ENCODE data around the gene GUCY1A1. TPM values are rescaled to one million over a fixed set of nuclear protein-coding genes. Genes with fewer than 3 reads are reported as not detected.

Gene GUCY1A1
- total RNA-seq, 1 donor from 2014 or later, result 0.79 TPM

DNA sequence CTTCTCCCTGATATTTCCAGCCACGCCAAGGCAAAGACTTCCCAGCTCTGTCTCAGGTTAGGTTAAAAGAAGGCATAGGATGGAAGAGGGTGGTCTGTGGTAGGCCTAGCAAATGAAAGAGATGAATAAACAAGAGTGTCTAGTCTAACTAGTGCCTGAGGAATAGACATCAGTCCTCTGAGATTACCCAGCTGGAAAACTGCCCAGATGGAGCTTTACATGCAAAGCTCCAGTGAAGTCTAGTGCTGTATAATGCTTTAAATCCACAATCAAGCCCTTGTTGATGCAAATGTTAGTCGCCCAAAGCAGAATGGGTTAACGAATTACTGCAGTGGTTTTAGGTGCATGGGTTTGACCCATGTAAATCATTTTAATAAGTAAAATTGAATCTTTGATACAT is 67.4 kb downstream of the GUCY1A1 start:
- no peaks in the 10 kb centered on the region for H3K27me3 ChIP-seq (ENCODE audit: control insufficient read depth, insufficient read depth, low read length)
- FAIRE-seq (no peak), DNase-seq (ENCODE audit: low read depth) (no peak)
- H3K36me3 ChIP-seq (ENCODE audit: control insufficient read depth, insufficient read depth, low read length), result no peaks in the 10 kb centered on the region
- H3K4me3 ChIP-seq (ENCODE audit: low read depth, low read length), result no peak overlapping the region
- TF ChIP-seq, protein P1, sequence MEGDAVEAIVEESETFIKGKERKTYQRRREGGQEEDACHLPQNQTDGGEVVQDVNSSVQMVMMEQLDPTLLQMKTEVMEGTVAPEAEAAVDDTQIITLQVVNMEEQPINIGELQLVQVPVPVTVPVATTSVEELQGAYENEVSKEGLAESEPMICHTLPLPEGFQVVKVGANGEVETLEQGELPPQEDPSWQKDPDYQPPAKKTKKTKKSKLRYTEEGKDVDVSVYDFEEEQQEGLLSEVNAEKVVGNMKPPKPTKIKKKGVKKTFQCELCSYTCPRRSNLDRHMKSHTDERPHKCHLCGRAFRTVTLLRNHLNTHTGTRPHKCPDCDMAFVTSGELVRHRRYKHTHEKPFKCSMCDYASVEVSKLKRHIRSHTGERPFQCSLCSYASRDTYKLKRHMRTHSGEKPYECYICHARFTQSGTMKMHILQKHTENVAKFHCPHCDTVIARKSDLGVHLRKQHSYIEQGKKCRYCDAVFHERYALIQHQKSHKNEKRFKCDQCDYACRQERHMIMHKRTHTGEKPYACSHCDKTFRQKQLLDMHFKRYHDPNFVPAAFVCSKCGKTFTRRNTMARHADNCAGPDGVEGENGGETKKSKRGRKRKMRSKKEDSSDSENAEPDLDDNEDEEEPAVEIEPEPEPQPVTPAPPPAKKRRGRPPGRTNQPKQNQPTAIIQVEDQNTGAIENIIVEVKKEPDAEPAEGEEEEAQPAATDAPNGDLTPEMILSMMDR (IDR thresholded peaks at IDR 0.05; ENCODE audit: insufficient read depth, low read length, severe bottlenecking), result no peak

DNA sequence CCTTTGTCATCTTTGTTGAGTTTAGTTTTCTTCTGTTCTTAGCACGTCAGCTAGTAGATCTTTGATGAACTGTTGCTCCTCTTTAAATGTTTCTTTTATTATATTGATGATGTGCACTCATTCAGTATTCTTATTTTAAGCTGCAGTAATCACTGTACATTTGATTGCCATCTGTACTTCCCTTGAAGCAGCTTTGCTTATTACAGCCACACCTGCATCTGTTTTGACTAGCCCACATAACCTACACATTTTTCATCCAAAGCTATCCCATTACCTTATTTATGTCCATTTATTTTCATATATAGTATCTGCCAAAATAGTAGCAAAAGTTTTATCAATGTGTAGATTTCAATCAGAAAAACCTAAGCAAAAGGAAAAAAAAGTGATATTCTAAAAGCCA is 68.3 kb downstream of the GUCY1A1 start:
- DNase-seq (ENCODE audit: low read depth), result no peak
- H3K27me3 ChIP-seq (ENCODE audit: control insufficient read depth, insufficient read depth, low read length), result no peaks in the 10 kb centered on the region
- FAIRE-seq, result no peak
- H3K4me3 ChIP-seq (ENCODE audit: low read depth, low read length), result no peak overlapping the region
- H3K36me3 ChIP-seq (ENCODE audit: control insufficient read depth, insufficient read depth, low read length), result no peaks in the 10 kb centered on the region
- TF ChIP-seq, protein P1 (IDR thresholded peaks at IDR 0.05; ENCODE audit: insufficient read depth, low read length, severe bottlenecking), result no peak

DNA sequence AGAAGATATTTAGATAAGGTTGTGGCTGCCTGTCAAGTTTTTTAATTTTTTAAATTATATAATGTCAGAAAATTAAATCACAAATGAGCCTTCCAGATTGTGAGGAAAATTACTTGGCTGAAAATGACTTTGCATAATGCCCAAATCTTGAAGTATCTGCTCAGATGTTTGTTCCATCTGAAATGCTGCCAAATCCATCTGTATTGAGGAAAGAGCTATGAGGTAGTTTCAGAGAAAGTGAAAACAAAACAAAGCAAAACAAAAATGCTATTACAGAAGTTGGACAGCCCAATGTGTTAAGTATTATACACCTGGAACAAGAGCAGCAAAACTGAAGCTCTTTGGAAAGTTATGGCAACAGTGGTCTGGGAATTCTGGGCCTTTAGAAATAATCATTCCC is 68.8 kb downstream of the GUCY1A1 start:
- no peak for DNase-seq (ENCODE audit: low read depth)
- no peaks in the 10 kb centered on the region for H3K36me3 ChIP-seq (ENCODE audit: control insufficient read depth, insufficient read depth, low read length)
- FAIRE-seq, result no peak
- no peaks in the 10 kb centered on the region for H3K27me3 ChIP-seq (ENCODE audit: control insufficient read depth, insufficient read depth, low read length)
- TF ChIP-seq, protein P1 (IDR thresholded peaks at IDR 0.05; ENCODE audit: insufficient read depth, low read length, severe bottlenecking), result no peak
- no peak overlapping the region for H3K4me3 ChIP-seq (ENCODE audit: low read depth, low read length)

DNA sequence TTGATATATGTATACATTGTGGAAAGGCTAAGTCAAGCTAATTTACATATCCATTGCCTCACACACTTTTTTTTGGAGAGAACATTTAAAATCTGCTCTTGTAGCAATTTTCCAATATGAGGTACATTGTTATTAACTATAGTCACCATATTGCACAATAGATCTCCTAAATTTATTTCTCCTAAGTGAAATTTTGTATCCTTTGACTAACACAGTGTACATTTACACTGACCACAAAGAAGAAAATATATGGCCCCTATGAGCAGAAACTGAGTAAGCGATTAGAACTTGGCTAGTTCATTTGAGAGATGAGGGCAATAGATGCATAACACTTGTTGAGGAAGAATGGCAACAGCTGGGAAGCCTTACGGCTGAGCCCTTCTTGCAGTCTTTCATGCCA is 71.9 kb downstream of the GUCY1A1 start:
- Histone ChIP-seq H3K27me3 (ENCODE audit: control insufficient read depth, insufficient read depth, low read length) (no peaks in the 10 kb centered on the region), H3K36me3 (ENCODE audit: control insufficient read depth, insufficient read depth, low read length) (no peaks in the 10 kb centered on the region), H3K4me3 (ENCODE audit: low read depth, low read length) (no peak overlapping the region)
- FAIRE-seq, result no peak
- TF ChIP-seq, protein P1 (IDR thresholded peaks at IDR 0.05; ENCODE audit: insufficient read depth, low read length, severe bottlenecking), result no peak
- DNase-seq (ENCODE audit: low read depth), result no peak

DNA sequence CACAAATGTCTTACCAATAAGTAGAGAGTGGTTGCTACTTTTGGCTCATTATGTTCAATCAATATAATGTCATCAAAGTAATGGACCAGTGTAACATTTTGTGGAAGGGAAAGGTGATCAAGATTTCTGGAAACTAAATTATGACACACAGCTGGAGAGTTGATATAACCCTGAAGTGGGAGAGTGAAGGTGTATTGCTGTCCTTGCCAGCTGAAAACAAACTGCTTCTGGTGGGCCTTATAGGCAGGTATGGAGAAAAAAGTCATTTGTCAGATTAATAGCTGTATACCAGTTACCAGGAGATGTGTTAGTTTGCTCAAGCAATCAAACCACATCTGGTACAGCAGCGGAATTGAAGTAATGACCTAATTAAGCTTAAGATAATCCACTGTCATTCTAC is 74.9 kb downstream of the GUCY1A1 start:
- TF ChIP-seq, protein P1 (IDR thresholded peaks at IDR 0.05; ENCODE audit: insufficient read depth, low read length, severe bottlenecking), result no peak
- Histone ChIP-seq H3K27me3 (ENCODE audit: control insufficient read depth, insufficient read depth, low read length) (no peaks in the 10 kb centered on the region), H3K36me3 (ENCODE audit: control insufficient read depth, insufficient read depth, low read length) (no peaks in the 10 kb centered on the region), H3K4me3 (ENCODE audit: low read depth, low read length) (no peak overlapping the region)
- no peak for DNase-seq (ENCODE audit: low read depth)
- FAIRE-seq, result no peak

DNA sequence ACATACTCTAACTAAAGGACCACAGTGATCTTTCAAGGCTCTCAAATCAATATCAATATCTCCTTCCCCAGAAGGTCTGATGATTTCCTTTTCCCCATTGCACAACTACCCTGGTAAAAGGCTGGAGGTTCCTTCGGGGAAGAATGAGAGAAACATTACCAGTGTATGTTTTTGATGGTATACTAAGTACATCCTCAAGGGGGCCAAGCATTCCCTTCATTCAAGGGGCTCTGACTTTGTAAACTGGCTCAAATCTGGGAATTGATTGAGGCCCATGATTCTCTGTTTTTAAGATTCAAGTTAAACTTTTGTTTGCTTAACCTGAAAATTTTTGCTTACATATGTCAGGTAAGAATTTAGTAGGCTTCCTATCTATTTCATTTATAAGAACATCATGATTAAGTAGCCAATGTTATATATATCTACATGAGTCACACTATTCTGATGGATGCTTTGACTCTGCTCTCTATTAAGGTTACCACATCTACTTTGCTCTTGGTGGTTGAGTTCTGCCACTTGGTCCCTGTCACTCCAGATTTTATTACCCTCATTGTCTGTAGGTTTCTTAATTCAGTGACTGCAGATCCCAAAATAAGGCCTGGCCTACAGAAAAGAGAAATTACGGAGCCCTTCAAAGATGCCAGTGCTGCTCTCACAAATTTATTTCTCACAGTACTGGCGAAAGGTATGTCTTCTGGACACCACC is 75.8 kb downstream of the GUCY1A1 start:
- no peak for DNase-seq (ENCODE audit: low read depth)
- Histone ChIP-seq H3K4me3 (ENCODE audit: low read depth, low read length) (no peak overlapping the region), H3K36me3 (ENCODE audit: control insufficient read depth, insufficient read depth, low read length) (no peaks in the 10 kb centered on the region), H3K27me3 (ENCODE audit: control insufficient read depth, insufficient read depth, low read length) (no peaks in the 10 kb centered on the region)
- TF ChIP-seq, protein P1 (IDR thresholded peaks at IDR 0.05; ENCODE audit: insufficient read depth, low read length, severe bottlenecking), result no peak
- no peak for FAIRE-seq

All from bronchial epithelial cell (primary cell).